HL-60 (cell line): ENCODE results near the gene SOBP.

ENCODE experiments used
- CTCF ChIP-seq: IDR thresholded peaks from one replicate; pipeline ENCODE4 v1.5.1; 2011; ENCODE audit warnings: low read length, control low read depth, inconsistent platforms; ENCODE audit not compliant: insufficient read depth
- POLR2AphosphoS5 ChIP-seq: IDR thresholded peaks from 2 replicates; pipeline ENCODE4 v1.6.1; 2012; ENCODE audit warnings: low read depth
- REST ChIP-seq: IDR thresholded peaks from 2 replicates; pipeline ENCODE4 v1.6.1; 2012; ENCODE audit warnings: low read depth; ENCODE audit not compliant: insufficient replicate concordance

- no peak for TF ChIP-seq CTCF
- no peak for TF ChIP-seq POLR2AphosphoS5
- TF ChIP-seq REST, result no peak
Observed at GRCh38 chr6:107491138-107491609, 1.3 kb downstream of the SOBP start.
